ENCODE measurements around the gene CEMP1. TPM values are rescaled to one million over a fixed set of nuclear protein-coding genes. Genes with fewer than 3 reads are reported as not detected.

The CEMP1 gene
- polyA plus RNA-seq, 1 of the 3 experiments (the other 2 are of a cell fraction) = not detected

GRCh38 chr16:2484898-2485508 lies 46.2 kb downstream of the CEMP1 start (continued):
- TF ChIP-seq SIN3A (IDR thresholded peaks at IDR 0.05; ENCODE audit: borderline replicate concordance, low read depth, low read length) (no peak), GATA2 (CRISPR knock-in tag; IDR thresholded peaks at IDR 0.05) (no peak), NRF1 (IDR thresholded peaks at IDR 0.05; ENCODE audit: low read depth, low read length) (no peak), CHD2 (IDR thresholded peaks at IDR 0.05; ENCODE audit: low read length, partially characterized antibody) (no peak), RAD21 (IDR thresholded peaks at IDR 0.05; ENCODE audit: low read length) (no peak)

GRCh38 chr16:2483939-2484897 lies 47.0 kb downstream of the CEMP1 start:
- 91% methylated on average over 12 of the region's 16 CpGs for WGBS (ENCODE audit: low lambda C conversion rate)
- H3K4me3 ChIP-seq (ENCODE audit: low read depth in 2 of 2, low read length in 1 of 2) = no peak overlapping the region; a peak in 1 of 4 replicates
- no peaks in the 10 kb centered on the region for H3K36me3 ChIP-seq (replicated peaks in 1 of 2; ENCODE audit: control insufficient read depth in 1 of 2, insufficient read depth in 2 of 2, low read length in 1 of 2)
- H3K9ac ChIP-seq = no peak overlapping the region
- DNase-seq = peak; percentile 62
- H3K27me3 ChIP-seq (ENCODE audit: insufficient read depth) = no peaks in the 10 kb centered on the region
- H3K9me3 ChIP-seq = no peaks in the 10 kb centered on the region
- H3K9me2 ChIP-seq = no peaks in the 10 kb centered on the region
- CTCF ChIA-PET = interaction anchor here (0.6 to 12.7 kb wide), 11 partner anchors 10 to 461 kb away, joined by 3 to 95 read pairs (median 4); partner anchors contain the start of genes CCNF, NTN3 and TBC1D24
- peaks cover 3 to 51% of the 10 kb centered on the region in 2 experiments; a peak in 3 of 4 replicates for H3K4me1 ChIP-seq (ENCODE audit: control insufficient read depth in 1 of 2, insufficient read depth in 2 of 2, low read depth in 1 of 2, low read length in 1 of 2)
- H3K27ac ChIP-seq (ENCODE audit: low read depth in 2 of 2, low read length in 1 of 2) = peak overlapping the region in 1 of 2 experiments; percentile 86; a peak in 2 of 4 replicates
- H3K4me2 ChIP-seq = no peak overlapping the region
- no peak overlapping the region for H2AFZ ChIP-seq (ENCODE audit: low read depth)
- no peak for TF ChIP-seq TCF12 (IDR thresholded peaks at IDR 0.05)
- TF ChIP-seq SMC3 (IDR thresholded peaks at IDR 0.05; ENCODE audit: low read depth, low read length) = no peak
- no peak for TF ChIP-seq NRF1 (IDR thresholded peaks at IDR 0.05; ENCODE audit: low read depth, low read length)
- TF ChIP-seq MAX (IDR thresholded peaks at IDR 0.05; ENCODE audit: low read depth) = no peak
- TF ChIP-seq USF1 (IDR thresholded peaks at IDR 0.05; ENCODE audit: borderline replicate concordance, low read depth) = no peak
- TF ChIP-seq POLR2AphosphoS5 (IDR thresholded peaks at IDR 0.05; ENCODE audit: low read depth, low read length) = no peak
- no peak for TF ChIP-seq MXI1 (IDR thresholded peaks at IDR 0.05; ENCODE audit: low read depth, low read length)
- no peak for TF ChIP-seq RXRA (IDR thresholded peaks at IDR 0.05; ENCODE audit: borderline replicate concordance, low read depth)
- TF ChIP-seq TEAD4 (IDR thresholded peaks at IDR 0.05; ENCODE audit: borderline replicate concordance, insufficient read depth) = no peak
- no peak for TF ChIP-seq SIN3A (IDR thresholded peaks at IDR 0.05; ENCODE audit: borderline replicate concordance, low read depth, low read length)
- no peak for TF ChIP-seq FOXM1 (IDR thresholded peaks at IDR 0.05; ENCODE audit: low read depth)
- no peak for TF ChIP-seq FOSL2 (IDR thresholded peaks at IDR 0.05; ENCODE audit: borderline replicate concordance, low read depth)
- no peak for TF ChIP-seq FOXJ3 (CRISPR knock-in tag; IDR thresholded peaks at IDR 0.05)
- no peak for TF ChIP-seq MEF2A (IDR thresholded peaks at IDR 0.05; ENCODE audit: borderline replicate concordance, low read depth)
- no peak for TF ChIP-seq ZBTB33 (IDR thresholded peaks at IDR 0.05; ENCODE audit: borderline replicate concordance, low read depth)
- TF ChIP-seq GABPA (IDR thresholded peaks at IDR 0.05; ENCODE audit: low read depth) = no peak
- no peak for TF ChIP-seq NFIC (IDR thresholded peaks at IDR 0.05; ENCODE audit: borderline replicate concordance)
- no peaks in the 10 kb centered on the region for H4K20me1 ChIP-seq (ENCODE audit: insufficient read depth)
- POLR2A ChIA-PET = interaction anchor here (1.1 to 3.5 kb wide), 4 partner anchors 10 to 56 kb away, joined by 3 to 44 read pairs (median 6); partner anchors contain the start of genes NTN3, TBC1D24 and TEDC2
- H3F3A ChIP-seq (replicated peaks; ENCODE audit: insufficient read depth) = no peaks in the 10 kb centered on the region
- no peaks in the 10 kb centered on the region for H3K79me2 ChIP-seq (ENCODE audit: insufficient read depth)

Measured in SK-N-SH (cell line).